CD14-positive monocyte (primary cell): ENCODE data around the gene RLN3. TPM values are rescaled to one million over a fixed set of nuclear protein-coding genes. Genes with fewer than 3 reads are reported as not detected.

Source experiments
- DNase-seq, 3 donors: peaks; one replicate each; pipeline ENCODE4 v3.0.0-alpha.2; 2011 to 2022
- H2AFZ ChIP-seq: 2 replicates; pipeline ENCODE4 v1.6.0; 2012; ENCODE audit warnings: mild to moderate bottlenecking, low read depth, low read length, inconsistent platforms; ENCODE audit not compliant: insufficient read depth, poor library complexity, severe bottlenecking
- H3K27ac ChIP-seq, 2 donors: 1 replicate in 1 of 2; 2 replicates in 1 of 2; pipeline ENCODE4 v1.5.1; 2012 to 2013; ENCODE audit warnings: low read length in 2 of 2, control low read depth in 1 of 2, inconsistent platforms in 1 of 2, low read depth in 1 of 2, mild to moderate bottlenecking in 1 of 2
- H3K27me3 ChIP-seq, 2 donors: one replicate each; pipeline versions ENCODE4 v1.6.0 to v1.6.1; 2011 to 2013; ENCODE audit warnings: low read length in 2 of 2; ENCODE audit not compliant: control insufficient read depth in 2 of 2, insufficient read depth in 2 of 2
- H3K36me3 ChIP-seq, 2 donors: replicated peaks in 1 of 2; 1 replicate in 1 of 2; 2 replicates in 1 of 2; pipeline versions ENCODE4 v1.5.1 to v1.6.1; 2012 to 2013; ENCODE audit warnings: low read length in 2 of 2, control low read depth in 1 of 2, inconsistent platforms in 1 of 2, mild to moderate bottlenecking in 1 of 2; ENCODE audit not compliant: insufficient read depth in 2 of 2, control insufficient read depth in 1 of 2
- H3K4me1 ChIP-seq, 2 donors: 1 replicate in 1 of 2; 2 replicates in 1 of 2; pipeline versions ENCODE4 v1.5.1 to v1.6.1; 2012 to 2013; ENCODE audit warnings: low read length in 2 of 2, control low read depth in 1 of 2, inconsistent platforms in 1 of 2, mild to moderate bottlenecking in 1 of 2, moderate library complexity in 1 of 2; ENCODE audit not compliant: insufficient read depth in 2 of 2, control insufficient read depth in 1 of 2
- H3K4me2 ChIP-seq: replicated peaks from 2 replicates; pipeline ENCODE3; 2012; ENCODE audit warnings: low read length, moderate library complexity, mild to moderate bottlenecking; ENCODE audit not compliant: poor library complexity, severe bottlenecking; ENCODE audit errors: extremely low read depth
- H3K4me3 ChIP-seq, 3 experiments: fragments of 200-600 bp in 1 of 3; sonication (generic) in 1 of 3; replicated peaks in 1 of 3; 1 replicate in 2 of 3; 2 replicates in 1 of 3; pipeline ENCODE4 v1.5.1; 2011 to 2013; ENCODE audit warnings: low read length in 3 of 3, mild to moderate bottlenecking in 3 of 3, control low read depth in 2 of 3, low read depth in 2 of 3, inconsistent platforms in 1 of 3, moderate library complexity in 1 of 3
- H3K79me2 ChIP-seq: 2 replicates; pipeline ENCODE4 v1.6.0; 2012; ENCODE audit warnings: mild to moderate bottlenecking, control low read depth, inconsistent platforms, low read length, moderate library complexity; ENCODE audit not compliant: insufficient read depth
- H3K9ac ChIP-seq: 2 replicates; pipeline ENCODE4 v1.6.0; 2017; ENCODE audit warnings: low read length, mild to moderate bottlenecking; ENCODE audit not compliant: insufficient read depth, poor library complexity, severe bottlenecking
- H3K9me3 ChIP-seq, 2 donors: replicated peaks in 1 of 2; 1 replicate in 1 of 2; 2 replicates in 1 of 2; pipeline versions ENCODE4 v1.5.1 to v1.6.1; 2012 to 2013; ENCODE audit warnings: low read length in 2 of 2, control low read depth in 1 of 2; ENCODE audit not compliant: control insufficient read depth in 1 of 2, insufficient read depth in 1 of 2
- H4K20me1 ChIP-seq: 2 replicates; pipeline ENCODE4 v1.6.0; 2012; ENCODE audit warnings: mild to moderate bottlenecking, low read length, control low read depth, moderate library complexity; ENCODE audit not compliant: insufficient read depth
- H3K27ac Mint-ChIP-seq, 7 donors: one replicate each; pipeline ENCODE4 v1.8.0; 2020; ENCODE audit warnings: mild to moderate bottlenecking in 7 of 7, mixed read lengths in 7 of 7, moderate library complexity in 6 of 7, inconsistent platforms in 2 of 7
- H3K27me3 Mint-ChIP-seq, 3 donors: one replicate each; pipeline ENCODE4 v1.8.0; 2021 to 2022; ENCODE audit warnings: low read depth in 3 of 3, mild to moderate bottlenecking in 3 of 3, mixed read lengths in 3 of 3, moderate library complexity in 3 of 3, inconsistent platforms in 1 of 3
- H3K36me3 Mint-ChIP-seq, 2 donors: one replicate each; pipeline ENCODE4 v1.8.0; 2020; ENCODE audit warnings: mixed read lengths in 2 of 2, inconsistent platforms in 1 of 2, mild to moderate bottlenecking in 1 of 2
- H3K4me1 Mint-ChIP-seq: one replicate; pipeline ENCODE4 v1.8.0; 2020; ENCODE audit warnings: mild to moderate bottlenecking, mixed read lengths
- H3K4me3 Mint-ChIP-seq, 2 donors: one replicate each; pipeline ENCODE4 v1.8.0; 2020; ENCODE audit warnings: mild to moderate bottlenecking in 2 of 2, mixed read lengths in 2 of 2, moderate library complexity in 1 of 2
- H3K9me3 Mint-ChIP-seq, 7 donors: one replicate each; pipeline ENCODE4 v1.8.0; 2020 to 2022; ENCODE audit warnings: mixed read lengths in 7 of 7, mild to moderate bottlenecking in 6 of 7, moderate library complexity in 6 of 7, inconsistent platforms in 2 of 7
- CTCF ChIP-seq: fragments of 200-600 bp; IDR thresholded peaks from one replicate; pipeline ENCODE4 v1.8.0; 2022; ENCODE audit warnings: antibody characterized with exemption, mild to moderate bottlenecking
- WGBS: methylation state at CpG from one replicate; pipeline ENCODE4 v1.1.5; 2013; ENCODE audit warnings: missing lambda C conversion rate; ENCODE audit not compliant: insufficient coverage; 5-methylcytosine and 5-hydroxymethylcytosine counted together
- intact Hi-C, 2 donors: fragments of 100-400 bp; cut with micrococcal nuclease; formaldehyde crosslinking; loops; one replicate each; pipeline versions ENCODE4 v1.15.0 to v1.15.1; 2023
- polyA plus RNA-seq, 3 donors: library from polyadenylated mRNA; depleted of rRNA in 1 of 3; unstranded in 2 of 3; stranded (reverse) in 1 of 3; fragments of 300-500 nt in 2 of 3; fragments of >200 nt in 1 of 3; fragmentation: Illumina TruSeq in 2 of 3; gene quantifications; 1 replicate in 2 of 3; 2 replicates in 1 of 3; pipeline ENCODE4 v1.2.3, GENCODE V29; 2012 to 2021

RLN3 gene
- polyA plus RNA-seq, 3 donors = not detected

GRCh38 chr19:13999085-13999484 is 28.9 kb upstream of the RLN3 start:
- Histone ChIP-seq H3K4me1 (peaks cover 19 to 24% of the 10 kb centered on the region in 2 donors), H3K27me3 (no peaks in the 10 kb centered on the region), H3K27ac (no peak overlapping the region), H3K4me3 (no peak overlapping the region), H2AFZ (no peak overlapping the region), H3K36me3 (peaks cover 19 to 56% of the 10 kb centered on the region in 2 donors), H3K4me2 (no peak overlapping the region), H3K9me3 (peaks cover 4 to 7% of the 10 kb centered on the region in 2 donors), H3K79me2 (peaks cover 86% of the 10 kb centered on the region), H3K9ac (no peak overlapping the region), H4K20me1 (peaks cover 7% of the 10 kb centered on the region)
- H3K36me3 Mint-ChIP-seq = peaks cover 25 to 56% of the 10 kb centered on the region in 2 donors
- no peak for TF ChIP-seq CTCF
- intact Hi-C loops = loop anchor here in 1 of 2 donors (5.0 kb wide), 1 partner anchor 33 kb away; the partner anchor contains the start of gene IL27RA
- H3K4me3 Mint-ChIP-seq = no peak overlapping the region
- DNase-seq = no peak
- peaks cover 0 to 9% (median 4%) of the 10 kb centered on the region in 7 donors for H3K9me3 Mint-ChIP-seq
- H3K4me1 Mint-ChIP-seq = peaks cover 24% of the 10 kb centered on the region
- H3K27me3 Mint-ChIP-seq = peaks cover 0 to 1% (median 0%) of the 10 kb centered on the region in 3 donors
- no peak overlapping the region for H3K27ac Mint-ChIP-seq
- 100% methylated on average over 1 of the region's 3 CpGs for WGBS

GRCh38 chr19:14000691-14001375 is 27.1 kb upstream of the RLN3 start:
- Histone ChIP-seq H3K4me2 (no peak overlapping the region), H3K9me3 (peaks cover 4 to 7% of the 10 kb centered on the region in 2 donors), H3K27me3 (no peaks in the 10 kb centered on the region), H3K36me3 (peaks cover 14 to 47% of the 10 kb centered on the region in 2 donors), H3K9ac (no peak overlapping the region), H3K79me2 (peaks cover 83% of the 10 kb centered on the region), H2AFZ (no peak overlapping the region), H3K27ac (no peak overlapping the region), H4K20me1 (peaks cover 7% of the 10 kb centered on the region), H3K4me3 (no peak overlapping the region), H3K4me1 (peaks cover 33 to 39% of the 10 kb centered on the region in 2 donors)
- 97% methylated on average over 10 of the region's 13 CpGs for WGBS
- Mint-ChIP-seq H3K4me3 (no peak overlapping the region), H3K4me1 (peaks cover 39% of the 10 kb centered on the region), H3K27me3 (peaks cover 0 to 1% (median 0%) of the 10 kb centered on the region in 3 donors), H3K9me3 (peaks cover 0 to 10% (median 4%) of the 10 kb centered on the region in 7 donors), H3K36me3 (peaks cover 23 to 49% of the 10 kb centered on the region in 2 donors), H3K27ac (peak overlapping the region in 4 of 7 donors; percentile 18 to 83 (median 62))
- intact Hi-C loops = loop anchor here (5.0 kb wide), 2 partner anchors 34 to 116 kb away; partner anchors contain the start of gene PRKACA (in 1 of the 2)
- TF ChIP-seq CTCF = no peak
- DNase-seq = no peak
